SK-N-MC (cell line): ENCODE measurements around the gene RALGAPB.

Experiments
- EZH2 ChIP-seq: fragments of 200-600 bp; sonication (generic); IDR thresholded peaks from one replicate; pipeline ENCODE4 v1.6.1; 2017; ENCODE audit warnings: antibody characterized with exemption
- FOXP2 ChIP-seq: optimal IDR thresholded peaks from 2 replicates; pipeline ENCODE3; 2011; ENCODE audit warnings: mild to moderate bottlenecking, moderate library complexity; ENCODE audit not compliant: insufficient read depth; ENCODE audit errors: extremely low read length, control extremely low read depth
- POLR2AphosphoS5 ChIP-seq: IDR thresholded peaks from 2 replicates; pipeline ENCODE4 v1.6.1; 2012; ENCODE audit warnings: mild to moderate bottlenecking, low read depth, low read length, borderline replicate concordance

DNA sequence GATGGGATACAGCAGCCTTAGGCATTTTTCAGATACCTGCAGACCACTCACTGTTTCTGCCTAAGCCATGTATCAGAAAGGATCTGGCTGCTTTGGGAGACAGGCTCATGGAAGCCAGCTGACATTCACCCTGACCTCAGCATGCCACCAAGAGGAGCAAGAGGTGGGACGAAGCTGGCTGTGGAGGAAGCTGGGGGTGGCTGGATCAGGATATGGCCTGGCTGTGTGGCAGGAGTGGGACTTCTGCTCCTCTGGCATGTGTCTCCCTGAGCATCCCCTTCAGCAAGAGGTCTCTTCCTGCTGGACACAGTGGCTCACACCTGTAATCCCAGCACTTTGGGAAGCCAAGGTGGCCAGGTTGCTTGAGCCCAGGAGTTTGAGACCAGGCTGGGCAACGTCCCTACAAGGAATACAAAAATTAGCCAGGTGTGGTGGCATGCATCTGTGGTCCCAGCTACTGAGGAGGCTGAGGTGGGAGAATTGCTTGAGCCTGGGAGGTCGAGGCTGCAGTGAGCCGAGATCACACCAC is 109.3 kb downstream of the RALGAPB start:
- no peak for TF ChIP-seq EZH2
- no peak for TF ChIP-seq FOXP2
- TF ChIP-seq POLR2AphosphoS5, result no peak
